OCI-LY1 (cell line): Measurements from ENCODE around the gene TBCD.

Source experiments
- H2AFZ ChIP-seq: fragments of 200-600 bp; sonication (generic), shearing (Covaris generic); 2 replicates; pipeline ENCODE4 v1.6.0; 2014; ENCODE audit warnings: antibody characterized with exemption, mild to moderate bottlenecking, low read length
- H3F3A ChIP-seq: fragments of 200-600 bp; sonication (generic), shearing (Covaris generic); 2 replicates; pipeline ENCODE4 v1.6.0; 2014; ENCODE audit warnings: mild to moderate bottlenecking, antibody characterized with exemption, low read length, moderate library complexity; ENCODE audit not compliant: insufficient read depth
- H3K27ac ChIP-seq: fragments of 200-600 bp; sonication (generic); 2 replicates; pipeline ENCODE4 v1.5.1; 2014; ENCODE audit warnings: low read length, mixed run types, mild to moderate bottlenecking, low read depth; ENCODE audit not compliant: poor library complexity, severe bottlenecking
- H3K27me3 ChIP-seq: fragments of 200-600 bp; sonication (generic); 2 replicates; pipeline ENCODE4 v1.6.0; 2014; ENCODE audit warnings: antibody characterized with exemption, mild to moderate bottlenecking, low read length, moderate library complexity; ENCODE audit not compliant: insufficient read depth
- H3K36me3 ChIP-seq: fragments of 200-600 bp; sonication (generic); 2 replicates; pipeline ENCODE4 v1.6.1; 2014; ENCODE audit warnings: mild to moderate bottlenecking, antibody characterized with exemption, low read length, moderate library complexity, mixed read lengths; ENCODE audit not compliant: insufficient read depth
- H3K4me1 ChIP-seq: fragments of 200-600 bp; sonication (generic); 2 replicates; pipeline ENCODE4 v1.5.1; 2014; ENCODE audit warnings: mild to moderate bottlenecking, low read length, moderate library complexity; ENCODE audit not compliant: insufficient read depth, severe bottlenecking
- H3K4me2 ChIP-seq: fragments of 200-600 bp; sonication (generic), shearing (Covaris generic); 2 replicates; pipeline ENCODE4 v1.6.1; 2014; ENCODE audit warnings: low read length
- H3K4me3 ChIP-seq: fragments of 200-600 bp; sonication (generic); 2 replicates; pipeline ENCODE4 v1.5.1; 2014; ENCODE audit warnings: low read length, low read depth, mild to moderate bottlenecking, mixed read lengths; ENCODE audit not compliant: poor library complexity, severe bottlenecking
- H3K79me2 ChIP-seq: fragments of 200-600 bp; shearing (Covaris generic); 2 replicates; pipeline ENCODE4 v1.6.1; 2016; ENCODE audit warnings: mixed run types, low read length, mixed read lengths; ENCODE audit not compliant: insufficient read depth
- H3K9ac ChIP-seq: fragments of 200-600 bp; sonication (generic), shearing (Covaris generic); 2 replicates; pipeline ENCODE4 v1.6.1; 2014; ENCODE audit warnings: mild to moderate bottlenecking, low read length, mixed read lengths
- H3K9me2 ChIP-seq: fragments of 200-600 bp; sonication (generic), shearing (Covaris generic); 2 replicates; pipeline ENCODE4 v1.6.1; 2014; ENCODE audit warnings: low read depth, mild to moderate bottlenecking, low read length, mixed read lengths
- H3K9me3 ChIP-seq: fragments of 200-600 bp; shearing (Covaris generic); 2 replicates; pipeline ENCODE4 v1.6.1; 2014; ENCODE audit warnings: low read length, mixed read lengths
- H4K20me1 ChIP-seq: fragments of 200-600 bp; sonication (generic), shearing (Covaris generic); 2 replicates; pipeline ENCODE4 v1.6.0; 2016; ENCODE audit warnings: mild to moderate bottlenecking, low read length; ENCODE audit not compliant: insufficient read depth
- CTCF ChIP-seq: fragments of 200-600 bp; sonication (generic), shearing (Covaris generic); IDR thresholded peaks from 2 replicates; pipeline ENCODE4 v1.5.1; 2017; ENCODE audit warnings: mild to moderate bottlenecking, antibody characterized with exemption, low read length, moderate library complexity, mixed read lengths
- EZH2 ChIP-seq: fragments of 200-600 bp; sonication (generic), shearing (Covaris generic); IDR thresholded peaks from 2 replicates; pipeline ENCODE4 v1.8.0; 2017; ENCODE audit warnings: borderline replicate concordance, mixed run types, mild to moderate bottlenecking, antibody characterized with exemption, low read length, moderate library complexity, mixed read lengths

Gene TBCD

DNA sequence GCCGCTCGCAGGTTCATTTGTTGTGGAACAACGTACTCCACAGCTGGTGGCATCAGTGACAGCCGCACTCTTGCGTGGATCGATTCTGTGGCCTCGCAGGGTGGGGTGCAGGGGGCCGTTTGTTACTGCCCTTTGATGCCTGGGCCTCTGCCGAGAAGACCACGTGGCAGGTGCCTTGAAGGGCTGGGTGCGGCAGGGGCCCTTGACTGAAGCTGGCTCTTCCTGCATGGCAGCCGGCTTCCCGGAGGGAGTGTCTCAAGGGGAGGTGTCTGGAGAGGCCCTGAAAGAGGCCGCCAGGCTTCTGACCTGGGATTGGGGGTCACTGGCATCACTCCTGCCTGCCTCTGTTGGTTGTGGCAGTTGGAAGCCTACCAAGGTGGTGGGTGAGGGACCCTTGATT, 43.8 kb downstream of the TBCD start:
- Histone ChIP-seq H4K20me1 (no peaks in the 10 kb centered on the region), H3K9ac (no peak overlapping the region), H3K36me3 (peaks cover 25% of the 10 kb centered on the region), H2AFZ (no peak overlapping the region), H3K27ac (no peak overlapping the region), H3K4me1 (no peaks in the 10 kb centered on the region), H3K27me3 (no peaks in the 10 kb centered on the region), H3K4me3 (no peak overlapping the region), H3K4me2 (no peak overlapping the region), H3K9me3 (no peaks in the 10 kb centered on the region), H3K9me2 (no peaks in the 10 kb centered on the region), H3F3A (no peaks in the 10 kb centered on the region), H3K79me2 (no peaks in the 10 kb centered on the region)
- no peak for TF ChIP-seq EZH2
- no peak for TF ChIP-seq CTCF

DNA sequence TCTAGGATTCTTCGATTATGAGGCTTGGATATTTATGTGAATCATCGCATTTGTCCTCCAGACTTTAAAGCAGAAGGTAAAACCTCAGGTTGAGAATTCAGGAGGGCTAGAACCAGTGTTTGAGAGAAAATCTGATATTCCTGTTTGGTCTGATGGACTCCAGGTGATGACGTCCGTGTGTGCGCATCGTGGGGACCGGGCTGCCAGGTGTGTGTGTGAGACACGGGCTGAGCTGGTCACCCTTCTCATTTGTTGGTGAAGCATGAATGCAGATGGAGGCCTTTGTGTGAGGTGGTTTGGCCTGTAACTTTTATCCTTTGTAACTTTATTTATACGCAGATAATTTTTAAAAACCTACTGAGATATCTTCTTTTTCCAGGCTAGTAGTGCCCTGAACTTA, 45.2 kb downstream of the TBCD start:
- H4K20me1 ChIP-seq, result no peaks in the 10 kb centered on the region
- H3K79me2 ChIP-seq, result no peaks in the 10 kb centered on the region

GRCh38 chr17:82798752-82799151, 46.9 kb downstream of the TBCD start:
- peaks cover 28% of the 10 kb centered on the region for H3K36me3 ChIP-seq
- H3K9me3 ChIP-seq, result no peaks in the 10 kb centered on the region
- no peaks in the 10 kb centered on the region for H3K27me3 ChIP-seq
- TF ChIP-seq EZH2, result no peak
- no peak for TF ChIP-seq CTCF
- H2AFZ ChIP-seq, result no peak overlapping the region
- no peaks in the 10 kb centered on the region for H3F3A ChIP-seq
- no peak overlapping the region for H3K27ac ChIP-seq
- H3K4me3 ChIP-seq, result no peak overlapping the region
- no peaks in the 10 kb centered on the region for H3K9me2 ChIP-seq
- no peaks in the 10 kb centered on the region for H4K20me1 ChIP-seq
- H3K9ac ChIP-seq, result no peak overlapping the region
- no peaks in the 10 kb centered on the region for H3K4me1 ChIP-seq
- no peaks in the 10 kb centered on the region for H3K79me2 ChIP-seq
- H3K4me2 ChIP-seq, result no peak overlapping the region

More for the DNA sequence above, 45.2 kb downstream of the TBCD start:
- Histone ChIP-seq H3K9me2 (no peaks in the 10 kb centered on the region), H3F3A (no peaks in the 10 kb centered on the region), H2AFZ (no peak overlapping the region), H3K36me3 (peaks cover 28% of the 10 kb centered on the region), H3K9ac (no peak overlapping the region), H3K4me1 (no peaks in the 10 kb centered on the region), H3K4me3 (no peak overlapping the region), H3K9me3 (no peaks in the 10 kb centered on the region), H3K27ac (no peak overlapping the region), H3K27me3 (no peaks in the 10 kb centered on the region), H3K4me2 (no peak overlapping the region)
- TF ChIP-seq CTCF (no peak), EZH2 (no peak)
